Embryonic facial prominence (tissue), 1 donor: Measurements from ENCODE around the gene ADGRG1.

Source experiments
- DNase-seq: peaks from one replicate; pipeline ENCODE4 v3.0.0-alpha.2; 2016; ENCODE audit errors: extremely low spot score

The ADGRG1 gene

GRCh38 chr16:57620335-57621231 lies 7.8 kb upstream of the ADGRG1 start:
- DNase-seq, result no peak

DNA sequence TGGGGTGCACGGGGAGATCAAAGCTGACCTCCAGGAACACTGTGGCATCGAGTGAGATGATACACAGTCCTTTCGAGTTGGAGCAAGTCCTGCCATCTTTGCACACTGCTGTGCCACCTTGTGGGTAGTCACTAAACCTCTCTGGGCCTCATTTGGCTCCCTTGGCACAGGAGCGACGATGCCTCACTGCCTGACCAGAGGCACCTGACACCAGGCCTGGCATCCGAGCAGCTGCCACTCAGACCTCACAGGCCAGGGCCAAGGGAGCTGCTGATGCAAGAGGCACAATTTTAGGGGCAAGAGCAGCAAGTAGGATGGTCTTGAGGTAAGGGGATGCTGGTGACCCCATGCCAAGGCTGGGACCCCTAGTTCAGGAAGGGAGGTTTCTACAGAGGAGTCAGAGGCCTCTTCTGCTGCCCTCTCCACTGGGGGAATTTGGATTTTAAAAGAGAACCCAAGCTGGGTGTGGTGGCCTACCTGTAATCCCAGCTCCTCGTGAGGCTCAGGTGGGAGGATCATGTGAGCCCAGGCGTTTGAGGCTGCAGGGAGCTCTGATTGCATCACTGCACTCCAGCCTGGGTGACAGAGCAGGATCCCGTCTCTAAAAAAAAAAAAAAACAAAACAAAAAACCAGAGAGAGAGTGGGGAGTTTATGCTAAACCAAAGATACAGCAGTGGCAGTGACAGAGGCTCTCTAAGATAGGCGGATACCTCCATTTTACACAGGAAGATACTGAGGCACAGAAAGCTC lies 6.7 kb upstream of the ADGRG1 start:
- no peak for DNase-seq

- no peak for DNase-seq
Measured at GRCh38 chr16:57622361-57623250, 5.8 kb upstream of the ADGRG1 start.

DNA sequence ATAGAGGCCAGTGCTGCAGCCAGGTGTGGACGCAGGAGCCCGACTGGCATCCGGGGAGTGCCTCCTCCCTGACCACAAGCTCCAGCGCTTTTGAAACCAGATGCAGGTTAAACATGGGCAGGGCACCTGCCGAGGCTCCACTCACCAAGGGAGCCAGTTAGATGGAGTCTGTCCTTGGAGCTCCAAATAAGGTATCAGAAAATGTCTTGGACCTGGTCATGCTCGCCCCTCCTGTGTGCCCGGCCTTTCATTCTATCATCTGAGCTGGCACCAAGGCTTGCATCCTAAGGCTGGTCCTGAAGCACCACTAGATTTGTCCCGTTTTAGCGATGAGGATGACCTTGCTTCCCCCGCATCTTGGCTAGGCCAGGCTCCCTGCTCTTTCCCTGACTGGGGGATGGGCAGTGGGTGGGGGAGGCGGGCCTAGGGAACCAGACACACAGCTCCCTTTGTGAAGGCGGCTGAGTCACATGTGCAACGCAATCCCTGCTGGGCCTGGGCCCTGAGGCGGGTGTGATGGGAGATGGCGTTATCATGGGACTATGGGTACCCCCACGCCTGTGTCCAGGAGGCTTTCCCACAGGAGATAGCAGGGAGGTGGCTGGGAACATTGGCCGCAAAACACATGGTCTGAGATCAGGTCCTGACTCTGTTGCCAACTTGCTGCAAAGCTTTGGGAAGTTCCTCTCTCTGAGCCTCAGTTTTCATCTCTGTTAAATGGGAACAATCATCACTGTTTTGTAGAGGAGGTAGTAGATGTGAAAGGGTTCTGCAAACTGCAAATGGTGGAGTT lies 5.0 kb upstream of the ADGRG1 start:
- no peak for DNase-seq

- no peak for DNase-seq
Measured at GRCh38 chr16:57624044-57624688, 4.3 kb upstream of the ADGRG1 start.

GRCh38 chr16:57624806-57625500 lies 3.5 kb upstream of the ADGRG1 start:
- no peak for DNase-seq

- no peak for DNase-seq
Measured at GRCh38 chr16:57626420-57627170, 1.8 kb upstream of the ADGRG1 start.

DNA sequence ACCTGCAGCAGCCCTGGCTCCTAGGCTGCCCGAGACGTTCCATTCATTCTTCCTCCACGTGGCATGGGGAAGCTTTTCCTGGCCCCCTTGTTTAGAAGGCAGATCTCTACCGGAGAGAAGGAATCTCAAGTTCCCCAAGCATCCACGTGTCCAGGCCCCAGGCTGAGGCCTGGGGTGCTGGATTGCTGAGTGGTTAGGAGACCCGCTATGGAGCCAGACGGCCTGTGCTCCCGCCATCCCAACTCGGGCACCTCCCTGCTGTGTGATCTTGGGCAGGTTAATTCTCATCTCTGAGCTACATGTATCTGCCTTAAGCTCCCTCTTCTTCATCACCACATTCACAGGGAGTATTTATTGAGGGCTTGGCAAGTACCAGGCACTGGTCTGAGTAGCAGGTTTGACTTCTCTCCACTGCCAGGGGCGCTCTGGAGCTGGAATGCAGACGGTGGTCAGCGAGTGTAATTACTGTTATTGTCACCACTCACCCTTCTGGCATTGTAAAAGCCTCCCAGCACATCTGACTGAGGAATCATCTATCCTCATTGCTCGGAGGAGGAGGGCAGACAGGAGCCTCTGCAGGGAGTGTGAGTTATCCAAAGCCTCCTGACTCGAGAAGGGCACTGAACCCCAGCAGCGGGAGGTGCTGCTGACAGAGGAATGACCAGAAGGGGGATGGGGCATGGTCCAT lies 1.1 kb upstream of the ADGRG1 start:
- DNase-seq, result no peak

DNA sequence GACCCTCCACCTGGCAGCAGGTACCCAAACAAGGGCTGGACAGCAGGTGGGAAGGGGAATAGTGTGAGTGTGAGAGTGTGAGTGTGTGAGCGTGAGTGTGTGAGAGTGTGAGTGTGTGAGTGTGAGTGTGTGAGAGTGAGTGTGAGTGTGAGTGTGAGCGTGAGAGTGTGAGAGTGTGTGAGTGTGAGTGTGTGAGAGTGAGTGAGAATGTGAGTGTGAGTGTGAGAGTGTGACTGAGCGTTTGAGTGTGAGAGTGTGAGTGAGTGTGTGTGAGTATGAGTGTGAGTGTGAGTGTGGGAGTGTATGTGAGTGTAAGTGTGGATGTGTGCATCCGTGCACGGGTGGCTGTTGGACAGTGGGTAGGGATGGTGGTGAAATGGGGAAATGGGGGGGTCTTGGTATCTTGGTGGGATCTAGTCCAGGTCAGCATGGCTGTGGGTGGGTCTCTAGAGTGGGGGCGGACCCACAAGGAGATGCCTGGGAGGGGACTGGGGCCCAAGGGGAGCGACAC lies 408 bp downstream of the ADGRG1 start:
- DNase-seq, result no peak

DNA sequence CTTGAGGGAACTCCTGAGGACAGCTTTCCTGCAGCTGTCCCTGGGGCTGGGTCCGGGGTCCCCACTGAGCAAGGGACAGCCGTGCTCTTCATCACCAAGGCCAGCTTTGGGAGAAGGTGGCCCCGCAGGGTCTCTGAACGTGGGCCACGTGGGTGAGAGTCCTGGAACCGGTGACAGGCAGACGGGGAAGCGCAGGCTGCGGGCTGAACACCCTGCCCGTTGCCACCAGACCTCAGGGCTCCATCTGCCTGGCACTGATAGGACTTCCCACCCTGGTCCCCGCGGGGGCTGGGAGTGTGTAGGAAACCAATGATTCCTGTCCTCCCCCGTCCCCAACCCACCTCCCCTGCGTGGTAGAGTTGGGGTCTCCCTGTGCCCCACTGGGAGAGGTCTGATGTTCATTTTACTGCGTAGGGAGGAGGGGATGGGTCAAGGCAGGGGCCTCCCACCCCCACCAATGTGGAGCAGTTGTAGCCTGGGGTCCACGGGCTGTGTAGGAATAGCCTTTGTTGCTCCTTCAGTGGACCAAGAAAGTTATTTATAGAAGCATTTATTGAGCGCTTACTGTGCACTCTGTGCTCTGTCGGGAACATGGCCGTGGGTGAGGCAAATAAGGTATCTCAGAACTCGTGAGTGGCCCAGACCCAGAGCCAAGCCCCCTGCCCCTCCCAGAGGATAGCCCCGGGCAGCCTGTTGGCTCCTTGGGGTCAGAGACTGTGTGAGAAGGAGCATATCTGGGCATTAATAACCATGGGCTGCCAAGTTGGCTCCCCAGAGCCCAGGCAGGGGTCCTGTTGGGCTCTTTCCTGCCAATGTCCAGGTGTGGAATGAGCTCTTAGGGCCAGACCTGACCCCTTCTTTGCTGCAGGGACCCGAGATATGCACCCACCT lies 1.3 kb downstream of the ADGRG1 start:
- no peak for DNase-seq

- DNase-seq, result no peak
Measured at GRCh38 chr16:57630407-57630797, 2.0 kb downstream of the ADGRG1 start.

DNA sequence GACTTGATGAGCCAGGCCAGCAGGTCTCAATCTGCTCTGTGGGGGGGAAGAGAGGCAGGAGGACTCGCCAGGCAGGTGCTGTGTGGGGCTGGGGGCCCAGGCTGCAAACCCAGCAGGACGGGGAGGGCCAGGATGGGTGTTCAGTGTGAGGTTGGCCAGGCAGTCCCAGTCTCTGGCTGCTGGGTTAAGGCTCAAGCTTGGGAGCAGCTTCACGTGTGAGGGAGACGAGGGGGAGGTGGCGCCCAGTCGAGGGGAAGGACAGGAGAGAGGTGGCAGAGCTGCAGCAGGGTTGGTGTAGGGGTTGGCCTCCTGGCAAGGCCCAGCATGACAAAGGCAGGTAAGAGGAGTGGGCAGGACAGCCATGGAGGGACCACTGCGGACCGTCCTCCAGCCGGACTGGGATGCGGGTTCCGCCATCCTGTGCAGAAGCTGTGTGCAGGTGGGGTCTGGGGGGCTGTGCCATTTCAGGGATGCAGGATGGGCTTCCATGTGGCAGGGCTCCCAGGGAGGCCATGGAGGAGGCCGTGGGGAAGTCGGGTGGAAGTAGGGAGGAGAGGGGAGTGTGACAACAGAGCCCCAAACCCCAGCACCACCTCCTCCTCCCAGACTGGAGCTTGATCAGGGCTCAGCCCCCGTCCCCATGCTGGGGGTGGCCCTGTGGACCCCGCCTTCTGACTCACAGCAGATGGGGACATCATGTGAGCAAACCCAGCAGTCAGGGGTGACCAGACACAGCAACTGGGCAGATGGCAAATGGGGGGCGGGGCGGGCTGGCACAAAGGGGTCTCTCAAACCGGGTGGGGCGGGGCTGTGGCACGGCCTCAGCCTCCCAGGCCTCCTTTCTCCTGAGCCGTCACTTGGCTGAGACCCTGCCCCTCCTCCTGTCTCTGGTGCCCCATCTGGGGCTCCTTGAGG lies 2.8 kb downstream of the ADGRG1 start:
- no peak for DNase-seq

DNA sequence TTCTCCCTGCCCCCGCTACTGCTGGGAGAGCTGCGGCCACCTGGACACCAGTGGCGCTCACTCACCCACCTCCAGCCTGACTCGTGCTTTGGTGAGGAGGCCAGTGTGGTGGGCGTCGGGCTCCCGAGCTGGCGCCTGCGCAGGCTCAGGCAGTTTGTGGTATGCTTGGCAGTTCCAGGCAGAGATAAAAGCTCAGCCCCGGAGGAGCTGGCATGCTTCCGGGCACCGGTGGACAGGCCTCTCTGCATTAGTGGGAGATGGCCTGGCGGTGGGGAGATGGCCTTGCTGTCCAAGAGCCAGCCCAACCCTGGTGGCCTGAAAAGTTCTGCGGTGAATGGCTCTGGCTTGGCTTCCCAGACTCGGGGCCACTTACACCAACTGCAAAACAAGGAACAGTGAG lies 4.1 kb downstream of the ADGRG1 start:
- DNase-seq, result no peak

DNA sequence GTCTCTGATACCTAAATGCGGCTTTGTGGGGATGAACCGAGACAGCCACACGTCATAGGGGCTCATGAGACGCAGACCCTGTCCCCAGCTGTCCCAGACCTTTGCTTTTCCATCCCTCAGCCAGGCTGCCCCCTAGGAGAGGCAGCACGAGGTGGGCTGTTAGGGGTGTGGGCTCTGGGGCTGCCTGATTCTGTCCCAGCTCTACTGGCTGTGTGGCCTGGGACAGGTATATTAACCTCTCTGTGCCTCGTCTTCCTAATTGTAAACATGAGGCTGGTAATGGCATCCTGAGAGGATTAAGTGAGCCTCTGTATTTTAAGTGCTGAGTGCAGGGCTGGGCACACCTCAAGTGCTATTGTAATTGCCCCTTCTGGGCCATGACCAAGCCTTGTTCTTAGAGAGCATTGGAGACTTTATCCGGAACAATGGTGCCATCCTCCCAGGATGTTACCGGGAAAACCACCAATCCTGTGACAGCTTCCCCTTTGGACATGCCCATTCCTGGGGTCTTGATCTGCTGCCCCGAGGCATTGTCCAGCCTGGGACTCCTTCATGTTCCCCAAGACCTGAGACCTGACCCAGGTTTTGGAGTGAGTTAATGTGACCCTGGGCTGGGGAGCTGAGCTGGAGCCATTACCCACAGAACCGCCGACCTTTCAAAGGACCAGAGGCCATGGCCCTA lies 5.1 kb downstream of the ADGRG1 start:
- DNase-seq, result no peak

GRCh38 chr16:57634171-57634570 lies 5.7 kb downstream of the ADGRG1 start:
- no peak for DNase-seq
